GM19455 (cell line): ENCODE results near the gene SCAP.
"Not testable (repeated sequence)": the region's sequence is repeated elsewhere in the genome, so short reads cannot be mapped to it uniquely, and the experiment has no call there.

ENCODE experiments used
- ATAC-seq: cut with Tn5 transposase; IDR thresholded peaks from one replicate; pipeline ENCODE4 v1.9.1; 2021; ENCODE audit not compliant: unreplicated experiment

Gene SCAP

DNA sequence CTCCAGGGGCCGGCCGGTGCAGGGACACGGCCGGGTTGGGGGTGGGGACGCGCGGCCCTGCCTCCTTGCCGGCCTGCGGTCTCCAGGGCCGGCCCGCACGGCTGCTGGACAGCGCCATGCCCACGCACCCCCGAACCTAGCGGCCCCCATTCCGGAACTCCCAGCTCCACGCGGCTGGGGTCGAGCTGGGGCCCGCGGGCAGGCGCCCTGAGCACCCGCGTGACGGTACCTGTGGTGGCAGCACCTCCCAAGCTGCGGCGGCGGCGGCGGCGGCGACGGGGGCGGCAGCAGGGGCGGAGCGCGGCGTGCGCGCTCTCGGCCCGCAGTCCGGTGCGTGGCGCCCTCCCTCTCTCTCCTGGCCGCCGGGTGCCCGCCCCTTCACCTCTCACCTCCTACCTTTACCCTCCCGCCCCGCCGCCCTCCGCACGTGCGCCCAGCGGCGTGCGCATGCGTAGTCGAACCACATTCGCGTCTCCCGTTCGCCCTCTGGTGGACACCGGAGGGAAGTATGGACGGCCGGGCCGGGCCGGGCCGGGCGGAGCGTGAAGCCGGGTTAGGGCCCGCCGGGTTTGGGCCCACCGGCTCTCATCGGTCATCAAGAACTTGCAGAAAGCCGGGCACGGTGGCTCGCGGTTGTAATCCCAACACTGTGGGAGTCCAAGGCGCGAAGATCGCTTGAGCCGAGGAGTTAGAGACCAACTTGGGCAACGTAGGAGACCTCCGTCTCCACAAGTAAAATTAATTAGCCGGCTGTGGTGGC lies at the start of gene SCAP:
SCAP (minus strand) TSS at position 372 of the 760 bp plus-strand sequence. CDS start 32,948 bp downstream, outside the sequence.
- ATAC-seq, result peak; percentile 89

DNA sequence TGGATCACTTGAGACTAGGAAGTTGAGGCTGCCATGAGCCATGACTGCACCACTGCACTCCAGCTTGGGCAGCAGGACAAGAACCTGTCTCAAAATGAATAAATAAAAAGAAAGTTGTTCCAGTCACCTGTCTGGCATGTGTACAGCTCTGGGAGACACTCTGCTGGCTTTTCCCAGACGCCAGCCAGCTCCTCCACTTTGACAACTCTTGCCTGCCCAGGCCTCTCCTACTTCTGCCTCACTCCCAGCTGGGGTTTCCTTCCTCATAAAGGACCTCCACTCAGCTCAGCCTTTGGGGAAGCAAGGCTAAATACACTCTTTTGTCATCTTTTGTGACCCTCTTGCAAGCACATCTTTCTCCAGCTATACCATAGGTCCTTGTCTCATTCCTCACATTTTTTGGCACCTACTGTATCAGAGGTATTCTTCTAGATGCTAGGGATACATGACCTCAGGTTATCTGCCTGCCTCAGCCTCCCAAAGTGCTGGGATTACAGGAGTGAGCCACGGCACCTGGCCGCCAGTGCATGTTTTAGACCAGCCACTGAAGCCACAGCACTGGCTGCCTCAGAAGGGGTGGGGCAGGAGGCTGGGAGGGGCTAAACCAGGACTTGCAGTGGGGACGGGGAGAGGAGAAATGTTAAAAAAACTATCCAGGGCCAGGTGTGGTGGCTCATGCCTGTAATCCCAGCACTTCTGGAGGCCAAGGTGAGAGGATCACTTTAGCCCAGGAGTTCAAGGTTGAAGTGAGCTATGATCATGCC lies 47.8 kb upstream of the SCAP start:
- no peak for ATAC-seq

DNA sequence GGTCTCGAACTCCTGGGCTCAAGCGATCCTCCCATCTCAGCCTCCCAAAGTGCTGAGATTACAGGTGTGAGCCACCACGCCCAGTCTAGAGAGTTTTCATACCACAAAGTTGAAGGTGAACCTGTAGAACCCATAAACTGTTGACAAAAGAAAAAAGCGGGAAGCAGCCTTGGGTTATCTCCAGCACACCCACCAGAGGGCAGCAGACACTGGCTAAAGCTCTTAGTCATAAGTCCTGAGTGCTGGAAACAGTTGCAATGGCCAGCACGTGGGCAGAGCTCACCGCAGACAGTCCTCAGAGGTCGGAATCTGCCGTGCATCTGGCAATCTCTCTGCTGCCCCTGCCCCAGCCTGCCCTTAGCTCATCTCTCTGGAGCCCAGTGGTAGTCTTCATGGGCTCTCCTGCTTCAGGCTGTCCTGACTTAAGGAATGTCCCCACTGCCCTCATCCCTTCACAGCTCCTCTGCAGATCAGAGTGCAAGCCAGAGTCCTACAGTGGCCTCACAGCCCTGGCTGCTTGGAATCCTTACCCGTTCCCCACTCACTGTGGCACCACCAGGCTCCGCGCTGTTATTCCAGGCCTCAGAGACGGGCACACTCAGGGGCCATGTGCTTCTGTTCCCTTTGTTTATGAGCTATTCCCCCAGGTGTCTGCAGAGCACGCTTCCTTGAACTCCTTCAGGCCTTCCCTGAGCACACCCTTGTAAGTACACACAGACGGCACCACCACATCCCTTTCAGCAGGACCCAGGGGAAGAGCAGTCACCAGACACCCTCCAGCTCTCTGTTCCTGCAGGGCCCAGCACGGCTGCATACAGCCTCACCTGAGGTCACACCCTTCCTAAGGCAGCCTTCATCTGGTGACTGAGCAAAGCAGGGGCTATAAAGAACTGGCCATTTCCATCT lies 46.6 kb upstream of the SCAP start:
- ATAC-seq, result no peak

DNA sequence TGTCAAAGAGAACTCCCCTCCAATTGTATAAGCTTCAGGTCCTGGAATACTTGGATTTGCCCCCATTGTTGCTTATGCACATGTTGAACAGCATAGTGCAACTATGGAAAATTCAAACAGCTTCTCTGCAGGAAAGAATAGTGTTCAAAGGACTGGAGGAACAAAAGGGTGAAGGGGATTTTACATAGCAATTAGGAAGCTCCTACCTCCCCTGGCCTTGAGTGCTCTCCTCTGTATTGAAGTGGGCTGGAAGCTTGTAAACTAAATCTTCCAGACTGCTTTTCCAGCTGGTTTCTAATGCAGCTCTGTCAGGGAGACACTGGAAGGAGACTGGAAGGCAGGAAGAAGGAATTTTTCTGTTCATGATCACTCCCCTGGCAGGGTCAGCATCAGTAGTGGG lies 45.0 kb upstream of the SCAP start:
- ATAC-seq, result no peak

DNA sequence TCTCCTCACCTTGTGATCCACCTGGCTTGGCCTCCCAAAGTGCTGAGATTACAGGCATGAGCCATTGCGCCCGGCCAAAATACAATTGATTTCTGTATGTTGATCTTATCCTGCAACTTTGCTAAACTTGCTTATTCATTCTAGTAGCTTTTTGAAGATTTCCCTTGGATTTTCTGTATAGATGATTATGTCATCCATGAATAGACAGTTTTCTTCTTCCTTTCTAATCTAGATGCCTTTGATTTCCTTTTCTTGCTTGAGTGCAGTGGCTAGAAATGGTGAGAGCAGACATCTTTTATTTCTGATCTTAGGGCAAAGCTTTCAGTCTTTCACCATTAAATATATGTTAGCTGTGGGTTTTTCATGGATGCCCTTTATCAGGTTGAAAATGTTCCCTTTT lies 42.2 kb upstream of the SCAP start:
- ATAC-seq, result no peak

DNA sequence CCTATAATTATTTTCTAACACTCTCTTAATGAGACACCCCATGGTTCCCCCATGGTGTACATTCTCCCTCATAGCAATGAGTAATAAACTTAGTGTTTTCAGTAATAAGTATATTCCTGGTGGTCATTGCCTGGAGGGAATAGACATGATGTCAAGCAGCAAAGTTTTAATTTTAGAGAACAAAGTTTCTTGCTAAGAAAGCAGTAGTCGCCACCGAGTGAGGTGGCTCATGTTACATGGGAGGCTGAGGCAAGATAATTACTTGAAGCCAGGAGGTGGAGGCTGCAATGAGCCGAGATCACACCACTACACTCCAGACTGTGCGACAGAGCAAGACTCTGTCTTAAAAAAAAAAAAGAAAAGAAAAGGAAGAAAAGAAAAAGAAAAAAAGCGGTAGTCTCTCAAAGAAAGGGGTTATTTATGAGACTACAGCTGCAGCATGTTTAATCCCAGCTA lies 40.2 kb upstream of the SCAP start:
- ATAC-seq, result no peak

DNA sequence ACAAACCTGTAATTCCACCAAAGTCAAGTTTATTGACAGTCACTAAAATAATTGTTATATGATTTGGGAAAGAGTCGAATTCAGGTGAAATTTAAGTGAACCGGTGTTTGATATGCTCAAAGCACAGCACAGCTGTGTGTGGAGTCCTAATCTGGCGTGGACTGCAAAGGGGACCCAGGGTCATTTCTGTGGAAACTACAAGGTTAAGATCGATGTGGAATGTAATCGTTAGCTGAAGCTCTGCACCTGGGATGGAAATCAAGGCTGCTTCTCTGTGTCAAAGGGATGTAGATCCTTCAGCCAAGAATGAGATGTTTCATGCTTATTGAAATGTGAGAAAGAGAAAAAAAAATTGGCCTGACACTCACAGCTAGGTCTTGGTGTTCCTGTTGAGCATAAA lies 39.4 kb upstream of the SCAP start:
- ATAC-seq, result no peak

DNA sequence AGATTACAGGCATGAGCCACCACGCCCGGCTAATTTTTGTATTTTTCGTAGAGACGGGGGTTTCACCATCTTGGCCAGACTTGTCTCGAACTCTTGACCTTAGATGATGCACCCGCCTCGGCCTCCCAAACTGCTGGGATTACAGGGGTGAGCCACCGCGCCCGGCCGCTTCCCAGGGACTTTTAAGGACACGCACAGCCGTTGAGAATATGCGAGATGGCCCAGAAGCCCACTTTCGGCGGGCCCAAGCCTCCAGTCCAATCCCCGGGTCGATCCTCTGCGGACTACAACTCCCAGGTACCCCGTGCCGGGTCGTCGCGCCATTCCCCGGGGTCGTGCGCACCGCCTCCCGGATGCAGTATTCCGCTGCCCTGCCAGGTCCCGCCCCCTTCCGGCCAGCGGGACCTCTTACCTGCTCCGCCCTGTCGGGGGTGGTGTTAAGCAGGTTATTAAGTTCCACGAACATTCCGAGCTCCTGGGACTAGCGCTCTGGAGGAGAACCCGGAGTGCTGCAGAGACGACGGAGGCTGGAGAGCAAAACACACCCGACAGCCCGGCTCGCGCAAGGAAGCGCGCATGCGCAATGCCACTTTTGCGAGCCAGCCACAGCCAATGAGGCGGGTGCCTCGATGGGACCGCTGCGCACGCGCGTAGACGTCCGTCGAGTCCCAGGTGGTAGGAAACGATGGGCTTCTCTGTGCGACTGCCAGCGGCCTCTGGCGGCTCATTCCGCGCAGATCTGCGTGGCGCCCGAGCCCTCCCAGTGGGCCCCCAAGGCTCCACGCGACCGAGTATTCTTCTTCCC lies 37.6 kb upstream of the SCAP start, which contains the start of gene ELP6:
ELP6 (minus strand) TSS at position 588 of the 805 bp plus-strand sequence; CDS start at position 466, 122 bp downstream.
- ATAC-seq, result peak; percentile 93

DNA sequence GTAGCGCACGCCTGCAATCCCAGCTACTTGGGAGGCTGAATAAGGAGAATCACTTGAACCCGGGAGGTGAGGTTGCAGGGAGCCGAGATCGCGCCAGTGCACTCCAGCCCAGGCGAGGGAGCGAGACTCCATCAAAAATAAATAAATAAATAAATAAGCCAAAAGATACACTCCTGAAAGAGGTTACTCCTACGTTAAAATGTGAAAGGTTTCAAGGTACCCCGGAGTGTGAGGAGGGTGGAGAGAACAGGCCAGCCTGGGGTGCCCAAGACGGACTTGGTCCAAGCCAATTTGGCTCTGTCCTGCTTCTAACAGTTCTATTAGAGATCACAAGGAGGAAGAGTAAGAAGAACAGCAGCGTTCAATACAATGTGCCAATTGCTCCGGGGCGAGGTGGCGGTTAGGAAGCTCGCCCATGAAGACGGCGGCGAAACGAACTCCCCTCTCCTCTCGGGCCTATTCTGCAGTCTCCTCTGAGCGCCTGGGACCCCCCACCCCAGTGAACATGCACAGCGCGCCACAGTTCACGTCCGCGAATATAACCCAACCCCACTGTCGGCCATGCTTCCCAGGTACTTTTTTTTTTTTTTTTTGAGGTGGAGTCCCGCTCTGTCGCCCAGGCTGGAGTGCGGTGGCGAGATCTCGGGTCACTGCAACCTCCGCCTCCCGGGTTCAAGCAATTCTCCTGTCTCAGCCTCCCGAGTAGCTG lies 36.8 kb upstream of the SCAP start:
- ATAC-seq, result no peak

DNA sequence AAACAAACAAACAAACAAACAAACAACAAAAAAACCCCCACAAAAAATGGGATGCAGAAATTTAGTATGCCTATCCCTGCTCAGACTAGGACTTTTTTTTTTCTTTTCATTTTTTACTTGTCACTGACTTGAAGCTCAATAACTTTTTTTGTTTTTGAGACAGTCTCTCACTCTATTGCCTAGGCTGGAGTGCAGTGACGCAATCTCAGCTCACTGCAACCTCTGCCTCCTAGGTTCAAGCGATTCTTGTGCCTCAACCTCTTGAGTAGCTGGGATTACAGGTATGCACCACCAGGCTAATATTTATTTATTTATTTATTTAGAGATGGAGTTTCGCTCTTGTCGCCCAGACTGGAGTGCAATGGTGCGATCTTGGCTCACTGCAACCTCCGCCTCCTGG lies 29.5 kb upstream of the SCAP start:
- ATAC-seq, result not testable (repeated sequence)

DNA sequence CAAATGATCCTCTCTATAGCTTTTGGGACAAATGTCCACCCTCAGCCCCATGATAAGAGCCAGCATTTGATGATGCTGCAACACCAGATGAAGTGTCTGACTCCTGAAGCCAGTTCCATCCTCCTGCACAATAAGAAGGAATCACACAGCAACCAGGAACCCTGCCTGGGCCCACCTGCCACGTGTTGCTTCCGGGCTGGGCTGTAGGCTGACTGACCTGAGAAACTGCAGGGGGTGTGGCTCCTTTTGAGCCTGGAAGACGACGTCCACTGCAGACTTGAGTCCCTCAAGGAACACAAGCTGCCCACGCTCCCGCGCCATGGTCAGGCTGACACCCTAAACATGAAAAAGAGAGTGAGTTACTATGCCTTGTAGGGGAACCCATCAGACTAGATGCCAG lies 28.4 kb upstream of the SCAP start:
- ATAC-seq, result no peak

DNA sequence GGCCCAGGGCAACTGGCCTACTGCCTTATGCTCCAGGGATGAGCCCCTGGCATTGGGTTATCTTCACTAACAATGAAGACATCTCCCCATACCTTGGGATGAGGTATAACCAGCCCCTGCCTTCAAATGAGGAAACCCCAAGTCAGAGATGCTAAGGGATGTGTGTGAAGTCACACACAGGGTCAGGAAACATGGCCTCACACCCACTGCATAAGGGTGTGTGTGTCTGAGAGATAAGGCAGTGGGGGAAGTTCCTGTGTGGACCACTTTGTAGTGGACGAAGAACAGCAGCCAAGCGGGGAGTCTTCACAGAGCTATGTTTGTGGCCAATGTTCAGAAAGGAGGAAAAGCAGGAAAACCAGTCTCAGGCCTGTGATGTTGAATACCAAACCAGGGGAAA lies 27.3 kb upstream of the SCAP start:
- no peak for ATAC-seq

DNA sequence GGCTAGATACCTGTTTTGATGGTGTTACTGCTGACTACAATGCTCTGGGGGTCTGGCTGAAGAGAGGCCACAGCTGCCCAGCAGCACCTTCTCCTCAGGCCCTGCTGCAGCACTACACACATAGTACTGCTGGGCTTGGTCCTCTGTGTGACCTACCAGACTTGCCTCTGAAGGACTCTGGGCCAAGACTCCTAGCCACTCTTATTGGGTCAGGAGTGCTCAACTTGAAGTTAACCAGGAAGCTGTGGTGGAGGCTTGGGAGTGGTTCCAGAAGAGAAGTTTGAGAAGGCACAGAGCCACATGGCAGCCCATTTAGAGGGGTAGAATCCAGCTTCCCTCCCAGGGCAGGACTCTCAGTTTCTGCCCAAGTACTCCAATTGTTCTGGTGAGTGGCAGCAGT lies 21.2 kb upstream of the SCAP start:
- ATAC-seq, result no peak

DNA sequence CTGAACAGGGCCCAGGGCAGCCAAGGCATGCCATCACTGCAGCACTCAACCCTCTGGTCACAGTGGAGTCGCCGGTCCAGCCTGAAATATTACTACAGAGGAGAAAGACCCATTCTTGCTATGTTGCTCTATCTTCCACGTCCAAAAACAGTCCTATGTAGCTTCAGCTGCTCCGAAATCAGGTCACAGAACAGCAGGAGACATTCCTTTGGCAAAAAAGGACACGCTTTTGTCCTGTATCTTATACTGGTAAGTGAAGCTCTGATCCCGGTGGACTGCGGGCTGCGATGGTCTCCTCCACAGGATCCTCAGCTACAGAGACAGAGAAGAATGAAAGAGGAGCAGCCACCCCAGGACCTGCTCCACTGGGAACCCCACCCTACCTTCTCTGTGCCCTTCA lies 20.1 kb upstream of the SCAP start:
- ATAC-seq, result no peak

DNA sequence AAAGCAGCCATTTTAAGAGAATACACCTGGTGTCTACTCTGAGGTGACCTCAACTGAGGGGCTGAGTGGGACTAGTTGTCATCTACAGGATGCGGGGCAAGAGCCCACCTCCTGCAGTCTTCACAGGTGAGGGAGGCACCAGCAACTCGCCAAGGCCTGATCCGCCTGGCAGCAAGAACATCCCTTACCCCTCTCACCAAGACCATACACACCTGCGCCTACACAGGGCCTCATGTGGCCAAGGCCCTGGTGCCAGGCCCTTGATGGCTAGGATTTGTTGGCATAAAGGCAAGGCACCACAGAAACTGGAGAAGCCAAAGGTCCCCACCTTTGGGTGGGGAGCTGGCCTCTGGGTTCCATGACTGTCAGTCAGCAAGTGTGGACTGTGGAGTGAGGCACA lies 19.4 kb upstream of the SCAP start:
- ATAC-seq, result no peak

DNA sequence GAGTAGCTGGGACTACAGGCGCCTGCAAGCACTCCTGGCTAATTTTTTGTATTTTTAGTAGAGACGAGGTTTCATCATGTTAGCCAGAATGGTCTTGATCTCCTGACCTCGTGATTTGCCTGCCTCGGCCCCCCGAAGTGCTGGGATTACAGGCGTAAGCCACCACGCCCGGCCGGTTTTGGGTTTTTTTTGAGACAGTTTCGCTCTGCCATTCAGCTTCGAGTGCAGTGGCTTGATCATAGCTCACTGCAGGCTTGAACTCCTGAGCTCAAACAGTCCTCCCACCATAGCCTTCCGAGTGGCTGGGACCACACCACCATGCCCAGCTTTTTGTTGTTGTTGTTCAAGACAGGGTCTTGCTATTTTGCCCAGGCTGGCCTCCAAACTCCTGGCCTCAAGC lies 16.0 kb upstream of the SCAP start:
- ATAC-seq, result no peak

DNA sequence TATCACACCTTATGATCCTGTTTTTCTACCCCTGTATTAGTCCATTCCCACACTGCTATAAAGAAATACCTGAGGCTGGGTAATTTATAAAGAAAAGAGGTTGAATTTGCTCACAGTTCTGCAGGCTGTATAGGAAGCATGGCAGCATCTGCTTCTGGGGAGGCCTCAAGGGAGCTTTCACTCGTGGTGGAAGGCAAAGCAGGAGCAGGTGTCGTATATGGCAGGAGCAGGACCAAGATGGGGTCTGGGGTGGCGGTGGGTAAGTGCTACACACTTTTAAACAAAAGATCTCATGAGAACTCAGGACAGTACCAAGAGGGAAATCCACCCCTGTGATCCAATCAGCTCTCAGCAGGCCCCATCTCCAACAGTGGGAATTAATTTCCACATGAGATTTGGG lies 15.4 kb upstream of the SCAP start:
- ATAC-seq, result no peak

DNA sequence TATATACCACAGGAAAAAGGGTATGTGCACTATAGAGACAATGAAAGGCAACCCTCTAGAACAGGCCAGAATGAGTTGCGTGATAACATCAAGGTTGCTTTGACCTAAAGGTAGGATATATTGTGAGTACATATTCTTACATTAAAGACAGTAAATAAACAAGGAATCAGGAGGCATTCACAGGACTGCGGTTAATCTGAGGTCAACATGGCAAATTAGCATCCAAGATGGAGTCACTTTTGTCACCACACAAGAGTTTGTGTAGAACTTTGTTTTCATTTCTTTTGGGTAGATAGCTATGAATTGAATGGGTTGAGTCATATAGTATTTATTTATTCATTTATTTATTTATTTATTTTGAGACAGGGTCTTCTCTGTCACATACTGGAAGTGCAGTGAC lies 11.5 kb upstream of the SCAP start:
- no peak for ATAC-seq

DNA sequence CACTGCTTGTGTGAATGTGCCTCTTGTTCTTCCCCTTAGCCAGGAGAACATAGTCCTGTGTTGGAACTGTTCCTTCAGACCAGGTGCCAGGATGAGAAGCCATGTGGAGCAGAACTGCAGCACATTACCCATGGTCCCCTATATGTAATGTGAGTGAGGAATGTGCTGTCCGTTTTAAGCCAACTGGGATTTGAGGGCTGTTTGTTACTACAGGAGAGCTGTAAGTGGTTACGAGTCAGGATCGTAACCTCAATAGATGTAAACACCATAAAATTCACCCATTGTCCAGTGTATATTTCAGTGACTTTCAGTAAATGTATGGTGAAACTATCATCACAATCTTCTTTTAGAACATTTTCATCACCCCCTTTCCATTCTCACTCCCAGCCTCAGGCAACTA lies 10.1 kb upstream of the SCAP start:
- no peak for ATAC-seq

DNA sequence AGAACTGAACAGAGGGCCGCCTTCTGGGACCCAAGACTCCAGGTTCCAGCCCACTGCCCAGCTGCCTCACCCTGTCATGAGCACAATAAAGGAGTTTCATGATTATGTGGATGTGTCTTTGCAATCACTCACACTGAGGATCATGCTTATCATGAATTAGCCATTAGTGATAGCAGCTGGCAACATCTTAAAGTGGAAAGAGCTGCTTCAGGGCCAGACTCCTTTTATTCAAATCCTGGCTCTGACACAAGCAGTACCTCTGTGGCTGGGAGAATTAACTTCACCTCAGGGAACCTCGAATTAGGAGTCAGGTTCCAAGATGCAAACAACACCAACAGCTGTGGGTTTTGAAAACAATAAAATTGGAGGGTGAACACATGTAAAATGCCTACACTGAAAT lies 6.6 kb upstream of the SCAP start:
- no peak for ATAC-seq
